Mucosa of stomach (tissue), 1 donor: ENCODE measurements around the gene HK1.

Experiments
- H3K27me3 ChIP-seq: one replicate; pipeline ENCODE4 v1.7.0; 2013; ENCODE audit warnings: mild to moderate bottlenecking, low read length; ENCODE audit not compliant: control insufficient read depth, insufficient read depth
- H3K36me3 ChIP-seq: one replicate; pipeline ENCODE4 v1.7.0; 2013; ENCODE audit warnings: low read length; ENCODE audit not compliant: control insufficient read depth, insufficient read depth
- H3K4me1 ChIP-seq: one replicate; pipeline ENCODE4 v1.7.0; 2013; ENCODE audit warnings: mild to moderate bottlenecking, low read length; ENCODE audit not compliant: control insufficient read depth, insufficient read depth
- H3K4me3 ChIP-seq: one replicate; pipeline ENCODE4 v1.7.0; 2013; ENCODE audit warnings: low read length
- H3K9ac ChIP-seq: one replicate; pipeline ENCODE4 v1.7.0; 2013; ENCODE audit warnings: mild to moderate bottlenecking, low read length, moderate library complexity
- H3K9me3 ChIP-seq: one replicate; pipeline ENCODE4 v1.7.0; 2013; ENCODE audit warnings: mild to moderate bottlenecking, low read length, moderate library complexity; ENCODE audit not compliant: control insufficient read depth
- donor health status: Pancreatic carcinoma.

Gene HK1

DNA sequence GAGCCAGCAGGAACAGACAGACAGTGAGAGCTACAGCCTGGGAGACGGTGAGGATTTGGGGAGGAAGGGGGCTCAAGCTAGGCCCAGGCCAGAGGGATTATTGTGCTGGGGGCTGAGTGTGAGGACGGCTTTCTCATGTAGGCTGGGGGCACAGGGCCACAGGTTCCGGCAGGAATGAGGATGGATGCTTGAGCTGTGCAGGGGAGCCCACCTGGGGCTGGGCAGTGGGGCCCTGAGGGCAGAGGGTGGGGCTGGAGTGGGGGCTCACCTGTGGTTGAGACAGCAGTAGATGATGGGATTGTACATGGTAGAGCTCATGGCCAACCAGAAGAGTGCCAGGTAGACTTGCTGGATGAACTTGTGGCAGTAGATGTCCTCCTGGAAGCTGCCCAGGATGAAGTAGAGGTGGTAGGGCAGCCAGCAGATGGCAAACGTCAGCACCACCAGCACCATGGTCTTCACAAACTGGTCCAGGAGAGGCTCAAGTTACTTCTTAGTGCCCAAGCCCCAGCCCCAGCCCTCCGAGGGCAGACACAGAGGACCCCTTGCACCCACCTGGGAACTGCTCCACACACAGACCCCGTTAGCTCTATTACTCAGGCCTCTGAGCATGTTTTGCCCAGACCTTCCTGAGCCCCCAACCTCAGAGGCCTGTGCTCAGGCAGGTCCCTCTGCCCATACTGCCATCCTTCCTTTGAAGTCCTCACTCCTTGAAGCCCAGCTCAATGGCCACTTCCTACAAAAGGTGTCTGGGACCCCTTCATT is 128.7 kb downstream of the HK1 start:
- Histone ChIP-seq H3K4me1 (peaks cover 27% of the 10 kb centered on the region), H3K4me3 (no peak overlapping the region), H3K36me3 (peaks cover 4% of the 10 kb centered on the region), H3K27me3 (no peaks in the 10 kb centered on the region), H3K9me3 (no peaks in the 10 kb centered on the region), H3K9ac (peak overlapping the region; percentile 6)

DNA sequence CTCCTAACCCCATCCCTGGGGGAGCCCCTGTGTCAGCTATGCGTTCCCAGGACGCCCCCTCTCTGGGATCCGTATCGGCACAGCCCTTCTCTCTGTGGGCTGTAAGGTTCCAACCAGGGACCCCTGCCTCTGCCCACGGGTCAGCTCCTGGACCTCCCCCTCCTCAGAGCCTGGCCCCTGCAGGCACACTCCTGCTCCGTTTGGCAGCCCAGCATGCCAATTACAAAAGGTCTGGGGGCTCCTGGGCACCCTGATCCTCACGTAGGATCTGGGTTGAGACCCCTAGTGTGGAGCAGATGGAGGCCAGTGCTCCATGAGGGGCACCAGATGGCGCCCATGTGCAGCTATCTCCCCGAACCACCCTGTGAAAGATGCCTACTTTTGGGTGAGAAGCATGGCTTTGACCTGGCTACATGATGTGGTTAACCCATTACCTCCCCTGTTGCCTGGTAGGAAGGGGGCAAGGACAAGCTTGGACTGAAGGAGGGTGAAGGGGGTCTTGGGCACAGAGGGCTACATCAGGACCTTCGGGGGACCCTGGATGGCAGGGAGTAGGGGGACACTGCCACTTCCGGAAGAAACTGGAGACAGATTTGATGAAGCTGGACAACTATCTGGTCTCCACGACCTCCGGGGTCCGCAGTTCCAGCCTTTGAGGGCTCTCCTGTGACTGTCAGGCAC is 129.5 kb downstream of the HK1 start:
- Histone ChIP-seq H3K9me3 (no peaks in the 10 kb centered on the region), H3K36me3 (peaks cover 2% of the 10 kb centered on the region), H3K4me3 (no peak overlapping the region), H3K27me3 (no peaks in the 10 kb centered on the region), H3K4me1 (peaks cover 27% of the 10 kb centered on the region), H3K9ac (no peak overlapping the region)

DNA sequence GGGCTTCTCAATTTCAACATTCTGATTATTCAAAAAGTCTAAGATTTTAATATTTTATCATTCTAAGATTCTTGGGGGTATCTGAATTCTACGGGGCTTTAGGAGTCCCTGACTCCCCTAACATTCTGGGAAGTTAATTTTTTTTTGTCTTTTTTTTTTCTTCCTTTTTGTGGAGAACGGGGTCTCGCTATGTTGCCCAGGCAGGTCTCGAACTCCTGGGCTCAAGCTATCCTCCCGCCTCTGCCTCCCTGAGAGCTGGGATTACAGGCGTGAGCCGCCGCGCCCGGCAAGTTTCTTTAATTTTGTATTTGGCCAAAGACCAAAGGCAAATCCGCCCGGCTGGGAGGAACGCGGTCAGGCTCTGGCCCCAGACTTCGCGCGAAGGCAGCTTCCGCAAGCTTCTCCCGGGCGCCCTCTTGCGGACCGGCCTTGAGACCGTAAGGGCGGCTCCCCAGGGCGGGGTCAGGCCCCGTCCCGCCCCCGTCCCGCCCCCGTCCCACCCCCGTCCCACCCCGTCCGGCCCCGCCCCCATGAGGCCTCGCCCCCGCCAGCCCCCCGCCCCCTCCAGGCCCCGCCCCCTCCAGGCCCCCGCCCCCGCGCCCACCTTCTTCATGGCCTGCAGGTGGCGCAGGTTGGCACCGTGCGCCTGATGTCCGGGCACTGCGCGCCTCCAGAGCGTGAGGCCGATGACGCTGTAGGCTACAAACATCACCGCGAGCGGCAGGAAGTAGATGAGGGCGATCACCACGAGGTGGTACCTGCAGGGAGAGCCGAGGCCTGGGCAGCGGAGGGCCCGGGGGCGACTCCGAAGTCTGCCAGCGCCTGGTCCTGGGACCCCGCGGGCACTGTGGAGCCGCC is 130.3 kb downstream of the HK1 start:
- peaks cover 27% of the 10 kb centered on the region for H3K4me1 ChIP-seq
- H3K9me3 ChIP-seq, result no peaks in the 10 kb centered on the region
- peak overlapping the region; percentile 33 for H3K9ac ChIP-seq
- no peaks in the 10 kb centered on the region for H3K27me3 ChIP-seq
- H3K36me3 ChIP-seq, result no peaks in the 10 kb centered on the region
- H3K4me3 ChIP-seq, result no peak overlapping the region

DNA sequence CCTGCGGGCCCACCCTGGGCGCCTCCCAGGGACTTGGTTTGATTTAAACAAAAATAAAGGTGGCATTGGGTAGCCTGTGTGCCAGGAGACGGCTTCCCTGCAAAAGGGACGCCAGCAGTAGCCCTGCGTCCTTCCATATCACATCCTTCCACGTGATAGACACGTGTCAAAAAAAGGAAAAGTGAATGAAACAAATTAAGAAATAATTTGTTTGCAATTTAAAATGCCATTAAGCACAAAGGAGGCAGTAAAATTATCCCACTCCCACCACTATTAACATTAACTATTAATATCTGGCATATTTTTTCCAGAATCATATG is 130.8 kb downstream of the HK1 start:
- Histone ChIP-seq H3K4me3 (no peak overlapping the region), H3K9me3 (no peaks in the 10 kb centered on the region), H3K36me3 (no peaks in the 10 kb centered on the region), H3K27me3 (no peaks in the 10 kb centered on the region), H3K9ac (peak overlapping the region; percentile 33), H3K4me1 (peaks cover 27% of the 10 kb centered on the region)

DNA sequence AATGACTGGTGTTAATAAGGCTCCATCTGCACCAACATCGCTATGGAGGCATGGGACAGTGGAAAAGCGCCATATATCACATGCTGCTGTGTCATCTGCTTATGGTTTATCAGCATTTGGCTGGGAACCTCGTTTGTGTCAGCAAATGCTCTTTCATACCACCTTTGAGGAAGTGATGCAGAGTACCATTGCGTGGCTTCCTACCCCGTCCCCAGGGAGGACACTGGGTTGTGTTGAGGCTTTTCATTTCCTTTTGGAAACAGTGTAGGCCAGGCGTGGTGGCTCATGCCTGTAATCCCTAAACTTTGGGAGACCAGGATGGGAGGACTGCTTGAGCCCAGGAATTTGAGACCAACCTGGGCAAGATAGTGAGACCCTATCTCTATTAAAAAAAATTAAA is 131.7 kb downstream of the HK1 start:
- Histone ChIP-seq H3K4me3 (no peak overlapping the region), H3K9ac (no peak overlapping the region), H3K36me3 (no peaks in the 10 kb centered on the region), H3K4me1 (peaks cover 27% of the 10 kb centered on the region), H3K9me3 (no peaks in the 10 kb centered on the region), H3K27me3 (no peaks in the 10 kb centered on the region)

DNA sequence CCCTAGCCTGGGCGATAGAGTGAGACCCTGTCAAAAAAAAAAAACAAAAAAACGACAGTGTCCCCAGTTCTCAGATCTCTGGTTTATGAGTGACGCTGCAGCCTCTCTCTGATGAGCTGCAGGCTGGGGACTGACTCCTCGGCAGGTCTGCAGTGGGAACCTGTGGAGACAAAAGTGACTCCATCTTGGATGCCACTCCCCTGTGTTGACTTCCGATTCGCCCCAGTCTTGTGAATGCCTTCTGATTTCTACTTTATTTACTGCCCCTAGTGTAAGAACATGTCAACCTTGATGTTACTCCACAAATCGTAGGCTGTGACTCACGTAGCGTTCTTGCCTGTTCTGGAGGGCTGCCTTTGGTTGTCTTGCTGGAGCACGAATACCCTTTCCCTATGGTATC is 132.2 kb downstream of the HK1 start:
- Histone ChIP-seq H3K9me3 (no peaks in the 10 kb centered on the region), H3K4me3 (no peak overlapping the region), H3K36me3 (no peaks in the 10 kb centered on the region), H3K27me3 (no peaks in the 10 kb centered on the region), H3K4me1 (peaks cover 27% of the 10 kb centered on the region), H3K9ac (no peak overlapping the region)

DNA sequence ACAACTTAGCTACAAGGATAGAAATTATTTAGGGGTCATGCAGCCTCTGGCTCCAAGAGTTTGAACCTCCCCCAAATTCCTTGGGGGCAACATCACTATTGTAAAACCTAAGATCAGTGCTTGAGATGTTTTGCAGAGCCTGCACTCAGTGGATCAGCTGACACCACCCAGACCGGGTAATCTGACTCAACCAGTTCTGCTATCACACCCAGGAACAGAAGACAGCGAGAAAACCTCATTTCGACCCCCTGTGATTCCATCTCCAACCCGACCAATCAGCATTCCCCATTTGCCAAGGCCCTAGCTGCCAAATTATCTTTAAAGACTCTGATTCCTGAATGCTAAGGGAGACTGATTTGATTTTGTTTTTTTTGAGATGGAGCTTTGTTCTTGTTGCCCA is 133.2 kb downstream of the HK1 start:
- H3K27me3 ChIP-seq, result no peaks in the 10 kb centered on the region

DNA sequence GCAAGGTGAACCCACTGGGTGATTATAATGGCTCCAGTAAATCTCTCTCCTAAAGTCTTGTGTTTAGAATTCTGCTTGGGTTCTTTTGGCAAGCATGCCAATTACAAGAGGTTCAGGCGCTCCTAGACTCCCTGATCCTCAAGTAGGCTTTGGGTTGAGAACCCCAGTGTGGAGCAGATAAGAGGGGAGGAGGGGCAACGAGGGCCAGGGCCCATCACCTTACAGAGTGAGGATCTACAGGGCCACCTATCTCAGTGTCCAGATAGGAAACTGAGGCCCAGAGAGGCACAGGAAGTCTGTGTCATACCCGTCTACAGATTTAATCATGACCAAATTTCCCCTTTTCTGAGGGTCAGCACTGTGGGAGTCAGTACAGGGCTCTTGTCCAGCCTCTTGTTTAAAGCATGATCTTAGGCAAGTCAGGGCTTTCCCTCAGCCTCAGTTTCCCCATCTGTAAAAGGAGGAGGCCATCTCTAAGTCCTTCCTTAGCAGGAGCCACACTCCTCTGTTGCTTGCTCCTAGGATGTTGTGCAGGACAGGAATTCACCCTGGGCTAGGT is 134.0 kb downstream of the HK1 start:
- no peak overlapping the region for H3K9ac ChIP-seq
- no peaks in the 10 kb centered on the region for H3K9me3 ChIP-seq
- H3K4me3 ChIP-seq, result no peak overlapping the region

More for the DNA sequence above, 133.2 kb downstream of the HK1 start:
- H3K9me3 ChIP-seq, result no peaks in the 10 kb centered on the region
- H3K36me3 ChIP-seq, result no peaks in the 10 kb centered on the region
- no peak overlapping the region for H3K4me3 ChIP-seq
- H3K4me1 ChIP-seq, result peaks cover 22% of the 10 kb centered on the region
- H3K9ac ChIP-seq, result no peak overlapping the region

DNA sequence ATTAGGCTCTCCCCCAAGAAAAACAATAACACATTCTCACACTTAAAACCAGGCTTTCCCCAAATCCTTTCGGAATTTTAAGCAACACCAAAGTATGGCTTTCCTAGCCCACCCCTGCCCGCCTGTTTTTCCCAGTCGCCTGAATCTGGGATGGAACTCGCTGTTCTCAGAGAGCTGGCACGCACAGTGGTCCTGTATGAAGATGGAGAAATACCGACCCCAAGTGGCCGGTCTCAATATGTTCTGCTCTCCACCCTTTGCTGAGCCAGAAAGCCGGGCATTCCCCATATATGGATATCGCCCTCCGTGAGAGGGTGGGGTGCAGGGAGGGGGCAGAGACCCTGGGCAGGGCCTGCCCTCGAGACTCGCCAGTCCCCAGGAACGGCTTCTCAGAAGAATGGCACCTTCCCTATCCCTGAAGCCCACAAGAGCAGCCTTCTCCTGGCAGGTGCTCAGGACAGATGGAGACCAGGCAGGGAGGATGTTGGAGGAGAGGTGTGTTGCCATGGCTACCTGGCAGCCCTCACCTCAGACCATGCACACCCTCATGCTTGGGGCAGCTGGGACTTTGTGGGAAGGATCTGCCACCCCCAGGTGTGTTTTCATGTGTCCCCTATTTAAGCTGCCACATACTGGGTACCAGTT is 135.0 kb downstream of the HK1 start:
- no peaks in the 10 kb centered on the region for H3K9me3 ChIP-seq
- H3K4me1 ChIP-seq, result peaks cover 19% of the 10 kb centered on the region
- H3K27me3 ChIP-seq, result no peaks in the 10 kb centered on the region
- no peak overlapping the region for H3K4me3 ChIP-seq
- no peak overlapping the region for H3K9ac ChIP-seq
- H3K36me3 ChIP-seq, result no peaks in the 10 kb centered on the region

More for the DNA sequence above, 134.0 kb downstream of the HK1 start:
- no peaks in the 10 kb centered on the region for H3K27me3 ChIP-seq
- no peaks in the 10 kb centered on the region for H3K36me3 ChIP-seq
- H3K4me1 ChIP-seq, result peaks cover 15% of the 10 kb centered on the region

DNA sequence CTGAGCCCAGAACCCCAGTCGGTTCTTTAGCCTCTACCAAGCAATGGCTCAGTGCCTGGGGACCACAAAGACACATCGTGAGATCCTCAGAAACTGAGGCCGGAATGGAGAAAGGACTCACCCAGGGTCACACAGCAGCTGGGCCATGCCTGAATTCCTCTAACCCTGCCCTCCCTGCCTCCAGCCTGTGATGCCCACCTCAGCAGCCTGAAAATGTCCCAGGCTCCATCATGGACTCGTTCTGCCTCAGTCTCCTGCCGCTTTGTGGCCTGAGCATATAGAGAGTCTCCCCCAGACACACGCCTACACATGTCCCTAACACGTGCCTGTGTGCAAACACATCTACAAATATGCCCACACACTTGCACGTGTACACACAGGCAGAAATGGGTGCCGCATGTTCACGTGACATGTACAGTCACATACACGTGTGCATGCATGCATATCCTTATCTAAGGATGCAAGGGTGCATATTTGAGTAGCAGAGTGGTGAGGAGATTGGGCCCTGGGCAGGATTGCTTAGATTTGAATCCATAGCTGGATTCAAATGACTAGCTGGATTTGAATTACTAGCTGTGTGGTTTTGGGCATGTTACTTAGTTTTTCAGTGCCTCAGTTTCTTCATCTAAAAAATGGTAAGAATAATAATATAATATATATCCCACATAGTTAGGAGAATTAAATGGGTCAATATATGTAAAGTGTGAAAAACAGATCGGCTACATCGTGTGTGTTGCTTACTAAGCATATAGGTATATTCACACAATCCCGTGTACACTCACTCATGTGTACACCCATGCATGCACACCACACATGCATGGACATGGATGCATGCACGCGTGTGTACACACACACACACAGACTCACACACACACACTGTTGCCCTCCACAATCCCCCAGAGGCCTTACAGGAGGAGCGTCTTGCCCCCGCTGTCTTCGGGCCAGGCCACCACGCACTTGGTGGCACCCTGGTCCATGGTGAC is 136.0 kb downstream of the HK1 start:
- peaks cover 23% of the 10 kb centered on the region for H3K4me1 ChIP-seq
- no peak overlapping the region for H3K9ac ChIP-seq
- H3K4me3 ChIP-seq, result no peak overlapping the region

DNA sequence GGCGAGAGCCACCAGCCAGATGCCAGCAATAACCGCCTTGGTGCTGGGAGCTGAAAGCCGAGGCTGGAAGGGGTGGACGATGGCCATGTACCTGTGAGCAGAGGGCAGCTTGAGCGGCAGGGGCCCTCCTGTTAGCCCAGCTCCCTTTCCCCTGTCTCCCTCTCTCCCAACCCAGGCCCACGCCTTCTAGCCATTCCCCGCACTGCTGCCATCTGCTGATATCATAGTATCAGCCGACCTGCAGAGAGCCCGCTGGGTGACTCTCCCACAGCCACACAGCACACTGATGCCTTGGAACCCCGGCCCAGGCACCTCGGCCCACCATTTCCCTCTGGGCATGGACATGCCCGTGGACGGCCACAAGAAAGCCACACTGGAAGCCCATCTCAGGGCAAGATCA is 136.8 kb downstream of the HK1 start:
- no peak overlapping the region for H3K9ac ChIP-seq
- H3K9me3 ChIP-seq, result no peaks in the 10 kb centered on the region
- no peaks in the 10 kb centered on the region for H3K27me3 ChIP-seq
- H3K4me1 ChIP-seq, result peaks cover 27% of the 10 kb centered on the region
- no peak overlapping the region for H3K4me3 ChIP-seq
- H3K36me3 ChIP-seq, result no peaks in the 10 kb centered on the region

More for the DNA sequence above, 136.0 kb downstream of the HK1 start:
- Histone ChIP-seq H3K27me3 (no peaks in the 10 kb centered on the region), H3K36me3 (no peaks in the 10 kb centered on the region), H3K9me3 (no peaks in the 10 kb centered on the region)
